ENCODE measurements around the gene B3GLCT. TPM values are rescaled to one million over a fixed set of nuclear protein-coding genes. Genes with fewer than 3 reads are reported as not detected.

B3GLCT gene
- polyA plus RNA-seq, 1 donor from 2014 or later: 8.2 TPM

DNA sequence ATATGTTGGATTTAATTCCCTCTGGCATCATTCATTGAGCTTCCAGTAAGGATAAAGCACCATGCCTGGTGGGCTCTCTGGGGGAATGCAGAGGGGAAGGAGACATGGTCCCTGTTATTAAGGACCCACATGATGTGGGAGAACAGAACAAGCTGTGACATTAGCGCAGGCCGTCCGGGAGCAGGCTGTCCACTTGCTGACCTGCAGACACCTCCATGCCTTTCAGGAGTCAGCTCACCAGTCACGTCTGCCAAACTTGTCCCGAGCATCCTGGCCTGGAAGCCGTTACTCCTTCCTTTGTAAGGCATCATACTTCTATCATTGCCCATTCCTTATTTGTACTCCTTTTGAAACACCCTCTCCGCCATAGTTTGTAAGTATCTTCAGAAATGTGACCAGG is 23.4 kb downstream of the B3GLCT start:
- no peaks in the 10 kb centered on the region for H3F3A ChIP-seq (ENCODE audit: insufficient read depth, low read length, poor library complexity, severe bottlenecking)
- no peaks in the 10 kb centered on the region for H3K27me3 ChIP-seq (ENCODE audit: insufficient read depth, low read depth, low read length)
- H3K9ac ChIP-seq (ENCODE audit: low read length): no peak overlapping the region
- no peak overlapping the region for H3K4me2 ChIP-seq (ENCODE audit: low read length)
- H2AFZ ChIP-seq (ENCODE audit: low read depth, low read length): no peak overlapping the region
- H4K20me1 ChIP-seq (ENCODE audit: insufficient read depth): no peaks in the 10 kb centered on the region
- TF ChIP-seq EZH2 (IDR thresholded peaks at IDR 0.05; ENCODE audit: borderline replicate concordance, insufficient read depth, low read length, poor library complexity, severe bottlenecking): no peak
- TF ChIP-seq RAD21 (conservative IDR thresholded peaks at IDR 0.05): no peak
- no peak for TF ChIP-seq EP300 (conservative IDR thresholded peaks at IDR 0.05; ENCODE audit: poor library complexity, severe bottlenecking)
- no peak for TF ChIP-seq MXI1 (conservative IDR thresholded peaks at IDR 0.05; ENCODE audit: poor library complexity, severe bottlenecking)
- TF ChIP-seq TAF1 (IDR thresholded peaks at IDR 0.05; ENCODE audit: low read depth): no peak
- TF ChIP-seq, protein P1, sequence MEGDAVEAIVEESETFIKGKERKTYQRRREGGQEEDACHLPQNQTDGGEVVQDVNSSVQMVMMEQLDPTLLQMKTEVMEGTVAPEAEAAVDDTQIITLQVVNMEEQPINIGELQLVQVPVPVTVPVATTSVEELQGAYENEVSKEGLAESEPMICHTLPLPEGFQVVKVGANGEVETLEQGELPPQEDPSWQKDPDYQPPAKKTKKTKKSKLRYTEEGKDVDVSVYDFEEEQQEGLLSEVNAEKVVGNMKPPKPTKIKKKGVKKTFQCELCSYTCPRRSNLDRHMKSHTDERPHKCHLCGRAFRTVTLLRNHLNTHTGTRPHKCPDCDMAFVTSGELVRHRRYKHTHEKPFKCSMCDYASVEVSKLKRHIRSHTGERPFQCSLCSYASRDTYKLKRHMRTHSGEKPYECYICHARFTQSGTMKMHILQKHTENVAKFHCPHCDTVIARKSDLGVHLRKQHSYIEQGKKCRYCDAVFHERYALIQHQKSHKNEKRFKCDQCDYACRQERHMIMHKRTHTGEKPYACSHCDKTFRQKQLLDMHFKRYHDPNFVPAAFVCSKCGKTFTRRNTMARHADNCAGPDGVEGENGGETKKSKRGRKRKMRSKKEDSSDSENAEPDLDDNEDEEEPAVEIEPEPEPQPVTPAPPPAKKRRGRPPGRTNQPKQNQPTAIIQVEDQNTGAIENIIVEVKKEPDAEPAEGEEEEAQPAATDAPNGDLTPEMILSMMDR (IDR thresholded peaks at IDR 0.05; ENCODE audit: poor library complexity, severe bottlenecking): no peak
- no peak for TF ChIP-seq SMC3 (conservative IDR thresholded peaks at IDR 0.05; ENCODE audit: poor library complexity)
- TF ChIP-seq, protein P2, sequence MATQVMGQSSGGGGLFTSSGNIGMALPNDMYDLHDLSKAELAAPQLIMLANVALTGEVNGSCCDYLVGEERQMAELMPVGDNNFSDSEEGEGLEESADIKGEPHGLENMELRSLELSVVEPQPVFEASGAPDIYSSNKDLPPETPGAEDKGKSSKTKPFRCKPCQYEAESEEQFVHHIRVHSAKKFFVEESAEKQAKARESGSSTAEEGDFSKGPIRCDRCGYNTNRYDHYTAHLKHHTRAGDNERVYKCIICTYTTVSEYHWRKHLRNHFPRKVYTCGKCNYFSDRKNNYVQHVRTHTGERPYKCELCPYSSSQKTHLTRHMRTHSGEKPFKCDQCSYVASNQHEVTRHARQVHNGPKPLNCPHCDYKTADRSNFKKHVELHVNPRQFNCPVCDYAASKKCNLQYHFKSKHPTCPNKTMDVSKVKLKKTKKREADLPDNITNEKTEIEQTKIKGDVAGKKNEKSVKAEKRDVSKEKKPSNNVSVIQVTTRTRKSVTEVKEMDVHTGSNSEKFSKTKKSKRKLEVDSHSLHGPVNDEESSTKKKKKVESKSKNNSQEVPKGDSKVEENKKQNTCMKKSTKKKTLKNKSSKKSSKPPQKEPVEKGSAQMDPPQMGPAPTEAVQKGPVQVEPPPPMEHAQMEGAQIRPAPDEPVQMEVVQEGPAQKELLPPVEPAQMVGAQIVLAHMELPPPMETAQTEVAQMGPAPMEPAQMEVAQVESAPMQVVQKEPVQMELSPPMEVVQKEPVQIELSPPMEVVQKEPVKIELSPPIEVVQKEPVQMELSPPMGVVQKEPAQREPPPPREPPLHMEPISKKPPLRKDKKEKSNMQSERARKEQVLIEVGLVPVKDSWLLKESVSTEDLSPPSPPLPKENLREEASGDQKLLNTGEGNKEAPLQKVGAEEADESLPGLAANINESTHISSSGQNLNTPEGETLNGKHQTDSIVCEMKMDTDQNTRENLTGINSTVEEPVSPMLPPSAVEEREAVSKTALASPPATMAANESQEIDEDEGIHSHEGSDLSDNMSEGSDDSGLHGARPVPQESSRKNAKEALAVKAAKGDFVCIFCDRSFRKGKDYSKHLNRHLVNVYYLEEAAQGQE (IDR thresholded peaks at IDR 0.05; ENCODE audit: borderline replicate concordance): no peak
- no peak for TF ChIP-seq POLR2AphosphoS5 (IDR thresholded peaks at IDR 0.05)
- H3K27ac ChIP-seq (ENCODE audit: low read length): no peak overlapping the region
- no peaks in the 10 kb centered on the region for H3K9me2 ChIP-seq (ENCODE audit: insufficient read depth, low read length)
- no peaks in the 10 kb centered on the region for H3K9me3 ChIP-seq (ENCODE audit: low read length)
- H3K4me3 ChIP-seq (ENCODE audit: low read length): no peak overlapping the region
- H3K79me2 ChIP-seq (replicated peaks; ENCODE audit: insufficient read depth, low read length): no peaks in the 10 kb centered on the region
- no peaks in the 10 kb centered on the region for H3K36me3 ChIP-seq (ENCODE audit: insufficient read depth, low read length)

DNA sequence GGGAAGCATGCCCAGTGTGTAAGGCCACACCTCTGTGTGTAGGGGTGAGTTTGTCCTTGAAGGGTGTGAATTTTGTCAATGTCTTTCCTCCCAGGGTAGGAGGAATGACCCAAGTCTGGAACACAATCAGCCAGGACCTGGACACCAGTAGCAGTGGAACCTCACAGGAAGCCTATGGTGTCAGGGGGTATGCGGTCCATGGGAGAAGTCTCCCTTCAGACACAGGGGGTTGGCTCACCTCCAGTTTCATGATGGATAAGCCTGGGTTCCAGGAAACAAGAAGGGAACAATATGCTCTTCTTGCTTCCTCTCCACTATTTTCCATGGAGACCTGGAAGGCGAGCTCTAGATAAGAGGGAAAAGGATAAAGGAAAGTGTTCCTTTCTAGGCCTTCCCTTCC is 23.9 kb downstream of the B3GLCT start:
- Histone ChIP-seq H2AFZ (ENCODE audit: low read depth, low read length) (no peak overlapping the region), H3K79me2 (replicated peaks; ENCODE audit: insufficient read depth, low read length) (no peaks in the 10 kb centered on the region), H4K20me1 (ENCODE audit: insufficient read depth) (no peaks in the 10 kb centered on the region), H3F3A (ENCODE audit: insufficient read depth, low read length, poor library complexity, severe bottlenecking) (no peaks in the 10 kb centered on the region), H3K27me3 (ENCODE audit: insufficient read depth, low read depth, low read length) (no peaks in the 10 kb centered on the region), H3K36me3 (ENCODE audit: insufficient read depth, low read length) (no peaks in the 10 kb centered on the region), H3K9me2 (ENCODE audit: insufficient read depth, low read length) (no peaks in the 10 kb centered on the region), H3K27ac (ENCODE audit: low read length) (no peak overlapping the region), H3K4me2 (ENCODE audit: low read length) (no peak overlapping the region), H3K4me3 (ENCODE audit: low read length) (no peak overlapping the region), H3K9ac (ENCODE audit: low read length) (no peak overlapping the region), H3K9me3 (ENCODE audit: low read length) (no peaks in the 10 kb centered on the region)
- no peak for TF ChIP-seq TAF1 (IDR thresholded peaks at IDR 0.05; ENCODE audit: low read depth)
- no peak for TF ChIP-seq EZH2 (IDR thresholded peaks at IDR 0.05; ENCODE audit: borderline replicate concordance, insufficient read depth, low read length, poor library complexity, severe bottlenecking)
- TF ChIP-seq, protein P2 (IDR thresholded peaks at IDR 0.05; ENCODE audit: borderline replicate concordance): no peak
- TF ChIP-seq SMC3 (conservative IDR thresholded peaks at IDR 0.05; ENCODE audit: poor library complexity): no peak
- no peak for TF ChIP-seq EP300 (conservative IDR thresholded peaks at IDR 0.05; ENCODE audit: poor library complexity, severe bottlenecking)
- TF ChIP-seq, protein P1 (IDR thresholded peaks at IDR 0.05; ENCODE audit: poor library complexity, severe bottlenecking): no peak
- TF ChIP-seq RAD21 (conservative IDR thresholded peaks at IDR 0.05): no peak
- TF ChIP-seq POLR2AphosphoS5 (IDR thresholded peaks at IDR 0.05): no peak
- TF ChIP-seq MXI1 (conservative IDR thresholded peaks at IDR 0.05; ENCODE audit: poor library complexity, severe bottlenecking): no peak
